ENCODE data around the gene GOLGA8J.

GOLGA8J gene

DNA sequence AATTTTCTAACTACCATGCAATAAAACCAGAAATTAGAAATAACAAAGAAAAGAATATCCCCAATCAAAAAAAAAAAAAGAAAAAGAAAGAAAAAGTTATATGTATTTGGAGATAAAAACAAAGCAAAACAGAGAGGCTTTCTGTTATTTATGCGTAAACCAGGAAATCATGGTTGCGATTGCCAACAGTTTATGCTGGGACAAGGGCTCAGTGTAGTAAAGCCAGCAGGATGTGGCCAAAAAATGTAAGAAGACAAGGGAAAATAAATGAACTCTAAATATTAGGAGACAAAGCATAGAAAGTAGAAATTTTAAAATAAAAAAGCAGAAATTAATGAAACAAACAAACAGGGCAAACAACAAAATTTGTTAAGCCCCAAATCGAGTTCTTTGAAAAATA, 27.2 kb upstream of the GOLGA8J start:
- TF ChIP-seq TAF1 (IDR thresholded peaks at IDR 0.05; ENCODE audit: borderline replicate concordance, insufficient read depth, low read length) (no peak), FOXP2 (optimal IDR thresholded peaks at IDR 0.05; ENCODE audit: borderline replicate concordance, extremely low read depth, extremely low read length, insufficient read depth) (no peak), POLR2AphosphoS5 (IDR thresholded peaks at IDR 0.05; ENCODE audit: low read depth, low read length) (no peak)

GRCh38 chr15:30056166-30056565, 26.6 kb upstream of the GOLGA8J start:
- TF ChIP-seq POLR2AphosphoS5 (IDR thresholded peaks at IDR 0.05; ENCODE audit: low read depth, low read length) (no peak), SIN3A (IDR thresholded peaks at IDR 0.05; ENCODE audit: borderline replicate concordance, insufficient read depth, low read length) (no peak), REST (IDR thresholded peaks at IDR 0.05; ENCODE audit: insufficient read depth in 1 of 2, low read depth in 2 of 2, low read length in 2 of 2) (no peak), FOXP2 (optimal IDR thresholded peaks at IDR 0.05; ENCODE audit: borderline replicate concordance, extremely low read depth, extremely low read length, insufficient read depth) (no peak), TAF1 (IDR thresholded peaks at IDR 0.05; ENCODE audit: borderline replicate concordance, insufficient read depth, low read length) (no peak)

GRCh38 chr15:30059771-30060170, 23.0 kb upstream of the GOLGA8J start:
- no peak for TF ChIP-seq TAF1 (IDR thresholded peaks at IDR 0.05; ENCODE audit: borderline replicate concordance, insufficient read depth, low read length)
- TF ChIP-seq SIN3A (IDR thresholded peaks at IDR 0.05; ENCODE audit: borderline replicate concordance, insufficient read depth, low read length): no peak
- TF ChIP-seq POLR2AphosphoS5 (IDR thresholded peaks at IDR 0.05; ENCODE audit: low read depth, low read length): no peak
- no peak for TF ChIP-seq FOXP2 (optimal IDR thresholded peaks at IDR 0.05; ENCODE audit: borderline replicate concordance, extremely low read depth, extremely low read length, insufficient read depth)
- no peak for TF ChIP-seq REST (IDR thresholded peaks at IDR 0.05; ENCODE audit: insufficient read depth in 1 of 2, low read depth in 2 of 2, low read length in 2 of 2)

- TF ChIP-seq SIN3A (IDR thresholded peaks at IDR 0.05; ENCODE audit: borderline replicate concordance, insufficient read depth, low read length) (no peak), REST (IDR thresholded peaks at IDR 0.05; ENCODE audit: insufficient read depth in 1 of 2, low read depth in 2 of 2, low read length in 2 of 2) (no peak), TAF1 (IDR thresholded peaks at IDR 0.05; ENCODE audit: borderline replicate concordance, insufficient read depth, low read length) (no peak), FOXP2 (optimal IDR thresholded peaks at IDR 0.05; ENCODE audit: borderline replicate concordance, extremely low read depth, extremely low read length, insufficient read depth) (no peak), POLR2AphosphoS5 (IDR thresholded peaks at IDR 0.05; ENCODE audit: low read depth, low read length) (no peak)
These were observed 19.9 kb upstream of the GOLGA8J start for GRCh38 chr15:30062881-30063280.

GRCh38 chr15:30063835-30064546, 18.8 kb upstream of the GOLGA8J start:
- no peak for TF ChIP-seq TAF1 (IDR thresholded peaks at IDR 0.05; ENCODE audit: borderline replicate concordance, insufficient read depth, low read length)
- TF ChIP-seq REST (IDR thresholded peaks at IDR 0.05; ENCODE audit: insufficient read depth in 1 of 2, low read depth in 2 of 2, low read length in 2 of 2): no peak
- no peak for TF ChIP-seq SIN3A (IDR thresholded peaks at IDR 0.05; ENCODE audit: borderline replicate concordance, insufficient read depth, low read length)
- no peak for TF ChIP-seq POLR2AphosphoS5 (IDR thresholded peaks at IDR 0.05; ENCODE audit: low read depth, low read length)
- no peak for TF ChIP-seq FOXP2 (optimal IDR thresholded peaks at IDR 0.05; ENCODE audit: borderline replicate concordance, extremely low read depth, extremely low read length, insufficient read depth)
